CD4-positive, alpha-beta T cell treated with Interferon alpha-2 for 1 hour (primary cell): ENCODE results near the gene LAMC1.

Experiments used
- DNase-seq, 2 donors: peaks; one replicate each; pipeline ENCODE4 v3.0.0-alpha.2; 2020 to 2022

Gene LAMC1

GRCh38 chr1:183021405-183022201 lies 1.6 kb upstream of the LAMC1 start:
- no peak for DNase-seq

GRCh38 chr1:183022202-183023145 lies 746 bp upstream of the LAMC1 start:
- DNase-seq, result peak; percentile 5 to 29

DNA sequence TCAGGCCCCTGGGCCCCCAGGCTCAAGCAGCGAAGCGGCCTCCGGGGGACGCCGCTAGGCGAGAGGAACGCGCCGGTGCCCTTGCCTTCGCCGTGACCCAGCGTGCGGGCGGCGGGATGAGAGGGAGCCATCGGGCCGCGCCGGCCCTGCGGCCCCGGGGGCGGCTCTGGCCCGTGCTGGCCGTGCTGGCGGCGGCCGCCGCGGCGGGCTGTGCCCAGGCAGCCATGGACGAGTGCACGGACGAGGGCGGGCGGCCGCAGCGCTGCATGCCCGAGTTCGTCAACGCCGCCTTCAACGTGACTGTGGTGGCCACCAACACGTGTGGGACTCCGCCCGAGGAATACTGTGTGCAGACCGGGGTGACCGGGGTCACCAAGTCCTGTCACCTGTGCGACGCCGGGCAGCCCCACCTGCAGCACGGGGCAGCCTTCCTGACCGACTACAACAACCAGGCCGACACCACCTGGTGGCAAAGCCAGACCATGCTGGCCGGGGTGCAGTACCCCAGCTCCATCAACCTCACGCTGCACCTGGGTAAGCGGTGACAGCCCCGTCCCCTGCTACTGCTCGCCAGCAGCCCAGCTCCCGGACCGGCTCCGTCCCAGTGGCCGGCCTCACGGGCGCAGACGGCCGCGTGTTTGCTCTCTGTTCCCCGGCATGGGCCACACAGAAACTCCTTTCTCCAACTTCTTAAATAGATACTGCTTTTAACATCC lies 539 bp downstream of the LAMC1 start:
- DNase-seq, result peak; percentile 19 to 53

- no peak for DNase-seq
Observed at GRCh38 chr1:183024317-183025009, 1.2 kb downstream of the LAMC1 start.

GRCh38 chr1:183025010-183025337 lies 1.8 kb downstream of the LAMC1 start:
- no peak for DNase-seq

GRCh38 chr1:183025782-183026774 lies 2.9 kb downstream of the LAMC1 start:
- DNase-seq, result no peak

GRCh38 chr1:183027031-183027430 lies 3.8 kb downstream of the LAMC1 start:
- DNase-seq, result no peak

DNA sequence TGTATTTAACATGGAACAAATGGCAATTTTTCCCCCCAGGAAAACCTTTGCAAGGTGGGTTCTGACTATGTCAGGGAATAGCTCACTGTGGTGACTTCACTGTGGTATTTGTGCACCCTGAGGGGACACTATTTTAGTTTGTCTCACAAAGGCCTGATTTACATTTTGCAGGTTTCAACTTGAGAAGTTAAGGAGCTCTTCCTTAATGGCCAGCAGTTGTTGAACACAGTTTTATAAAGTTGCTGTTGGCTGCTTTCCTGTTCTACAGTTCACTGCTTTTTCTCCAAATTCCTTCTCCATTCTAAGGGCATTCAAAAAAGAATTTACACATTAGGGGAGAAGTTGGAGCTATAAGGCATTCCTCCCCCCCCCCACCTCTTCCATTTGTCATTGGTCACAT lies 4.6 kb downstream of the LAMC1 start:
- DNase-seq, result no peak

GRCh38 chr1:183029591-183030000 lies 6.4 kb downstream of the LAMC1 start:
- no peak for DNase-seq

DNA sequence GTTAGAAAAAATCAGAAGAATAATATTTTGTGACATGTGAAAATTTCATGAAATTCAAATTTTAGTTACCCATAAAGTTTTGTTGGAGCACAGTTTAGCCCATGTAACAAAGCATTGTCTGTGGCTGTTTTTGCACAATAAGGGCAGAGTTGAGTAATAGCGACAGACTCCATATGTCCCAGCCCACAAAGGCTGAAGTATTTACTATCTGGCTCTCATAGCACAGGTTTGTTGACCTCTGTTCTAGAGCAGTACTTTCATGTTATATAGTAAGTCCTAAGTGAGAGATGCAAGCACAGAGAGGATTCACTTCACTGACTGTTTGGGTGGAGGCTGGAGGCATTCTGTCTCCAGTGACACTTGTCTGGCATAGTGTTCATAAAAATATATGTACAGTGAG lies 6.8 kb downstream of the LAMC1 start:
- DNase-seq, result no peak

- no peak for DNase-seq
Observed at GRCh38 chr1:183032122-183032921, 9.1 kb downstream of the LAMC1 start.

DNA sequence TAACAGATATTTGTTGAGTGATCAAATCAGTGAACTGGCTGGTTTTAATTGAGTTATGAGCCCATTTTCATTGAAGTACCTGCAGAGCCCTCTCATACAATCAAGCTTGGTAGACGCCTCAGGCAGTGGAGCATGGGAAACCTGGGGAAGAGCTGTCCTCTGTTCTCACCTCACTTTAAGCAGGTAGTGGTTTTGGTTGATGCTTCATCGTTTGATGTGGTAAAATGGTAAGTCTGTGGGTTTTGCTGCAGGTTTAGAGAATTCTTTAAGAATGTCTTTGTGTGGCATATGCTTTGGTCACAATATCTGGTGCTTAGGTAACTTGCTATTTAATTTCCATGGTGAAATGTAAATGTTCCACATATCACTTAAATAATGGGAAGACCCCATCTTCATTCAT lies 10.0 kb downstream of the LAMC1 start:
- peak; percentile 10 to 49 for DNase-seq

DNA sequence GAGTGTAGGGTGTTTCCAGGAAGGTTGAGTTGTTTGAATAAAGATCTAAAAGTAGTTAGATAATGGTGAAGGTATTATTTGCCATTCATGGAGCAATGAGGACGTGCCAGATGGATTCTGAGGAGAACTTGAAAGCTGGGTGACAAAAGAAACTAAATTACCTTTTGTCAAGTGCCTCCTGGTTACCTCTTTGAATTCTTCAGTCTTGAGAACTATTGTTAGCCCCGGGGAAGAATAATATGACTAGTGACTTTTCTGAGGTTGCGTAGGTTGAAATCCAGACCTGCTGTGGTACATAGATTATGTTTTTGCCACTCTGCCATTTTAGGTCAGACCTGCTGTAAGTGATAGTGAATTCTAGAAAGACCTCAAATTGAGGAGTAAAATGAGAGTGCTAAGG lies 11.5 kb downstream of the LAMC1 start:
- DNase-seq, result no peak

GRCh38 chr1:183038333-183038866 lies 15.2 kb downstream of the LAMC1 start:
- no peak for DNase-seq

GRCh38 chr1:183038913-183039312 lies 15.7 kb downstream of the LAMC1 start:
- DNase-seq, result no peak

DNA sequence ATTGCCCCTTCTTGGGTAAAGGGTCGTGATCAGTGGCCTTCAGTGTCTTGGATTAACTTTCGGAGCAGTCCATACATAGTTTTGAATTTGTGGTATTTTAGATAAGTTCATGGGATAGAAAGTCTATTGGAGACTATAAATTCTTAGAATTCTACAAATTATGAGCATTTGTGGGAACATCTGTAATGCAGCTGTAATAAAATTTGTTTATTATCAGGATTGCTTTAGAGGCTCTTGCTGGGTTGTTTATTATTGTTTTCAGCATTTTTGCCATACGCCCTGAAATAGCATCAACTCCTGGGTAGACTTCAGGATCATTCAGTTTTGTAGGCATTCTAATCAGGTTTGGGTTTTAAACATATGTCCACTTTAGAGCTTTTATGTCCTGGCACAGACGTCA lies 16.1 kb downstream of the LAMC1 start:
- DNase-seq, result no peak

DNA sequence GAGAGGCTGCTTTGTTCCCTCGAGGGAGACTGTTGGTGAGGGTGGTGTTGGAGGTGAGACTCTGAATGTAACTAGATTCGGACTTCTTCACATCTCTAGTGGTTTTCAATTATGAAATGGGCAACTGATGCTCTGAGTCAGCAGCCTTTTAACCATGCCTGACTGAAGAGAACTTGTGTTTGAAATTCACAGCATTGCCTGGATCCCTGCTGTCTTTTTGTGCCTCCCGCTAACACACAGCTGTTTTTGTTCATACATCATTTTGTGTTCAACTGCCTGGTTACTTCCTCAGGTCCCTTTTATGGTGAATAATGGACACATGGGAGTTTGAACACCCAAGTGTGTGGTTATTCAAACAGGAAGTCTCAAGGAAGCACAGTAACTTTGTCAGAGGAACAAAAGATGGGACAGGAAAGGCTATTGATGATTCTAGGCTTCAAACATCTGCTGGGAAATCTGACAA lies 16.8 kb downstream of the LAMC1 start:
- DNase-seq, result no peak

- no peak for DNase-seq
Observed at GRCh38 chr1:183040547-183040971, 17.3 kb downstream of the LAMC1 start.

GRCh38 chr1:183043254-183043653 lies 20.0 kb downstream of the LAMC1 start:
- no peak for DNase-seq
